Measurements from ENCODE around the gene LGALS3BP. TPM values are rescaled to one million over a fixed set of nuclear protein-coding genes. Genes with fewer than 3 reads are reported as not detected.

LGALS3BP gene
- total RNA-seq, 4 donors from 2014 or later, result 172 to 414 (median 262) TPM

GRCh38 chr17:78969865-78970264 is 9.9 kb downstream of the LGALS3BP start:
- H3K27ac ChIP-seq, result no peak overlapping the region
- H3K4me1 ChIP-seq, result peaks cover 19 to 45% (median 22%) of the 10 kb centered on the region in 3 donors
- WGBS, 2 donors, result 50% methylated on average over 2 of the region's 9 CpGs; no CpG with 5 or more reads in 1 of the 2 donors
- no peak overlapping the region for H3K4me3 ChIP-seq
- no peak for DNase-seq
- TF ChIP-seq POLR2A (IDR thresholded peaks at IDR 0.05) (no peak), CTCF (IDR thresholded peaks at IDR 0.05) (no peak)
- H3K36me3 ChIP-seq, result peaks cover 0 to 49% (median 0%) of the 10 kb centered on the region in 3 donors
- H3K9me3 ChIP-seq, result no peaks in the 10 kb centered on the region
- no peaks in the 10 kb centered on the region for H3K27me3 ChIP-seq
- intact Hi-C loops (cut with DNase I), result loop anchor here (5.0 kb wide), 1 partner anchor 103 kb away; no protein-coding TSS in a partner anchor

- Histone ChIP-seq H3K27ac (no peak overlapping the region), H3K4me1 (peaks cover 9 to 25% (median 11%) of the 10 kb centered on the region in 3 donors), H3K36me3 (peaks cover 0 to 49% (median 0%) of the 10 kb centered on the region in 3 donors), H3K9me3 (no peaks in the 10 kb centered on the region), H3K4me3 (no peak overlapping the region), H3K27me3 (no peaks in the 10 kb centered on the region)
- intact Hi-C loops (cut with DNase I), result no loop called here
- TF ChIP-seq POLR2A (IDR thresholded peaks at IDR 0.05) (no peak), CTCF (IDR thresholded peaks at IDR 0.05) (no peak)
- WGBS, 2 donors, result 79 to 94% methylated on average over 5 to 12 of the region's 21 CpGs
- no peak for DNase-seq
Measured at GRCh38 chr17:78967782-78968362, 11.9 kb downstream of the LGALS3BP start.

- no peak overlapping the region for H3K4me3 ChIP-seq
- H3K27ac ChIP-seq, result no peak overlapping the region
- TF ChIP-seq CTCF (IDR thresholded peaks at IDR 0.05) (no peak), POLR2A (IDR thresholded peaks at IDR 0.05) (no peak)
- peaks cover 0 to 42% (median 0%) of the 10 kb centered on the region in 3 donors for H3K36me3 ChIP-seq
- H3K4me1 ChIP-seq, result peaks cover 9 to 28% (median 11%) of the 10 kb centered on the region in 3 donors
- no peaks in the 10 kb centered on the region for H3K27me3 ChIP-seq
- H3K9me3 ChIP-seq, result no peaks in the 10 kb centered on the region
- intact Hi-C loops (cut with DNase I), result no loop called here
- DNase-seq, result no peak
- WGBS, 2 donors, result 97% methylated on average over 4 of the region's 23 CpGs; no CpG with 5 or more reads in 1 of the 2 donors
Measured at GRCh38 chr17:78966910-78967600, 12.7 kb downstream of the LGALS3BP start.

- intact Hi-C loops (cut with DNase I), result no loop called here
- Histone ChIP-seq H3K27ac (no peak overlapping the region), H3K4me3 (no peak overlapping the region), H3K9me3 (no peaks in the 10 kb centered on the region), H3K36me3 (peaks cover 0 to 37% (median 0%) of the 10 kb centered on the region in 3 donors), H3K4me1 (peaks cover 4 to 23% (median 6%) of the 10 kb centered on the region in 3 donors), H3K27me3 (no peaks in the 10 kb centered on the region)
- DNase-seq, result no peak
- WGBS, 2 donors, result 68 to 75% methylated on average over 16 to 21 of the region's 26 CpGs
- TF ChIP-seq POLR2A (IDR thresholded peaks at IDR 0.05), result no peak
- TF ChIP-seq CTCF (IDR thresholded peaks at IDR 0.05), result no peak
Measured at GRCh38 chr17:78966123-78966813, 13.5 kb downstream of the LGALS3BP start.

GRCh38 chr17:78965491-78965924 is 14.2 kb downstream of the LGALS3BP start:
- DNase-seq, result no peak
- no peaks in the 10 kb centered on the region for H3K27me3 ChIP-seq
- no peak for TF ChIP-seq CTCF (IDR thresholded peaks at IDR 0.05)
- intact Hi-C loops (cut with DNase I), result no loop called here
- no peaks in the 10 kb centered on the region for H3K9me3 ChIP-seq
- WGBS, 2 donors, result 70 to 85% methylated on average over 6 to 7 of the region's 8 CpGs
- peaks cover 0 to 37% (median 0%) of the 10 kb centered on the region in 3 donors for H3K36me3 ChIP-seq
- peaks cover 0 to 19% (median 0%) of the 10 kb centered on the region in 3 donors for H3K4me1 ChIP-seq
- H3K4me3 ChIP-seq, result no peak overlapping the region
- H3K27ac ChIP-seq, result no peak overlapping the region

All from esophagus squamous epithelium (tissue), 5 donors.